ENCODE results near the gene TMEM82. TPM values are rescaled to one million over a fixed set of nuclear protein-coding genes. Genes with fewer than 3 reads are reported as not detected.

The TMEM82 gene
- polyA plus RNA-seq, 1 of the 3 experiments (the other 2 are of a cell fraction) = not detected

DNA sequence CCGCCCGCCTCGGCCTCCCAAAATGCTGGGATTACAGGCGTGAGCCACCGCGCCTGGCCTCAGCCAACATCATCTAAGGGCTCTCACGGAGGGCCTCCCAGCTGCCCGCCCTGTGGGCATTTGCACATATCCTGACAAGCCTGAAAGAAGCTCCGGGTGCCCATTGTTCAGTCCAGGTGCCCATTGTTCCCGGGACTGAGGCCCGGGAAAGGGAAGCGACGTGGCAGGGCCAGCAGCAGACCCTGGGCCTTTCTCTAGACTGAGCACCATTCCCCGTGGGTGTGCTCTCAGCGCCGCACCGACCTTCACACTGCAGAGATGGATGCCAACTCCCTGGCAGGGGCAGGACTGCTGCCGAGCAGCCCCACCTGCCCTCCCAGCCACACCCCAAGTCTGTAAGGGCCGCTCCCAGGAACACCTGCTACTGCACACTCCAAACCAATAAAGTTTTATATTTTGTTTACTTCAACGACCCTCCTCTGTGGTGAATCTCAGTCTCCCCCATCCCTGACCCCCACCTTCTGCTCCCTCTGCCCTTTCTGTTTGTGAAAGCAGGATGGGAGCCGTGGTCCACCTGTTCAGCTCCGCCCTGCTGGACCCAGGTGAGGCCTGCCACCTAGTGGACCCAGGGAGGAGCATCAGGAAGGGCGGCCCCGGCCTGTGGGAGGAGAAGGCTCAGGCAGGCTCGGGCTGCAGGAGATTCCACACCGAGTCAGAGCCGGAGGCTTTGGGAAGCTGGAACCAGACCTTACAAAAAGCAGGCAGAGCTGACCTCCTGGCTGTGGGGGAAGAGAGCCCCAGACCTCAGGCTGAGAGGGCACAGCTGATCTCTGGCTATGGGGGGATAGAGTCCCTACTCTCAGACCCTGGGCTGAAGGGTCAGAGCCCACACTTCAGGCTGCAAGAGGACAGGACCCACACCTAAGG is 1.1 kb upstream of the TMEM82 start:
- Histone ChIP-seq H3K79me2 (ENCODE audit: insufficient read depth) (no peaks in the 10 kb centered on the region), H3K36me3 (replicated peaks in 1 of 2; ENCODE audit: control insufficient read depth in 1 of 2, insufficient read depth in 2 of 2, low read length in 1 of 2) (no peaks in the 10 kb centered on the region), H3K4me3 (ENCODE audit: low read depth in 2 of 2, low read length in 1 of 2) (peak overlapping the region in 1 of 2 experiments; percentile 46; a peak in 1 of 4 replicates), H3K9me2 (no peaks in the 10 kb centered on the region), H4K20me1 (ENCODE audit: insufficient read depth) (no peaks in the 10 kb centered on the region), H3K4me1 (ENCODE audit: control insufficient read depth in 1 of 2, insufficient read depth in 2 of 2, low read depth in 1 of 2, low read length in 1 of 2) (peaks cover 0 to 33% of the 10 kb centered on the region in 2 experiments; a peak in 1 of 4 replicates), H3K27me3 (ENCODE audit: insufficient read depth) (no peaks in the 10 kb centered on the region), H2AFZ (ENCODE audit: low read depth) (no peak overlapping the region), H3K27ac (ENCODE audit: low read depth in 2 of 2, low read length in 1 of 2) (no peak overlapping the region), H3K9ac (no peak overlapping the region), H3K4me2 (no peak overlapping the region), H3K9me3 (no peaks in the 10 kb centered on the region), H3F3A (replicated peaks; ENCODE audit: insufficient read depth) (no peaks in the 10 kb centered on the region)
- ChIA-PET CTCF (interaction anchor here (0.6 to 2.3 kb wide), 36 partner anchors 9 to 418 kb away, joined by 3 to 14 read pairs (median 3); partner anchors contain the start of genes AGMAT, DDI2, DNAJC16 and FBLIM1), POLR2A (no interaction called here)
- 70% methylated on average over 25 of the region's 27 CpGs for WGBS (ENCODE audit: low lambda C conversion rate)
- TF ChIP-seq, protein P1, sequence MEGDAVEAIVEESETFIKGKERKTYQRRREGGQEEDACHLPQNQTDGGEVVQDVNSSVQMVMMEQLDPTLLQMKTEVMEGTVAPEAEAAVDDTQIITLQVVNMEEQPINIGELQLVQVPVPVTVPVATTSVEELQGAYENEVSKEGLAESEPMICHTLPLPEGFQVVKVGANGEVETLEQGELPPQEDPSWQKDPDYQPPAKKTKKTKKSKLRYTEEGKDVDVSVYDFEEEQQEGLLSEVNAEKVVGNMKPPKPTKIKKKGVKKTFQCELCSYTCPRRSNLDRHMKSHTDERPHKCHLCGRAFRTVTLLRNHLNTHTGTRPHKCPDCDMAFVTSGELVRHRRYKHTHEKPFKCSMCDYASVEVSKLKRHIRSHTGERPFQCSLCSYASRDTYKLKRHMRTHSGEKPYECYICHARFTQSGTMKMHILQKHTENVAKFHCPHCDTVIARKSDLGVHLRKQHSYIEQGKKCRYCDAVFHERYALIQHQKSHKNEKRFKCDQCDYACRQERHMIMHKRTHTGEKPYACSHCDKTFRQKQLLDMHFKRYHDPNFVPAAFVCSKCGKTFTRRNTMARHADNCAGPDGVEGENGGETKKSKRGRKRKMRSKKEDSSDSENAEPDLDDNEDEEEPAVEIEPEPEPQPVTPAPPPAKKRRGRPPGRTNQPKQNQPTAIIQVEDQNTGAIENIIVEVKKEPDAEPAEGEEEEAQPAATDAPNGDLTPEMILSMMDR (IDR thresholded peaks at IDR 0.05) = peak; percentile 68
- TF ChIP-seq YY1 (IDR thresholded peaks at IDR 0.05; ENCODE audit: low read depth) (no peak), RAD21 (IDR thresholded peaks at IDR 0.05; ENCODE audit: low read length) (peak; percentile 85), NFIC (IDR thresholded peaks at IDR 0.05; ENCODE audit: borderline replicate concordance) (no peak), FOSL2 (IDR thresholded peaks at IDR 0.05; ENCODE audit: borderline replicate concordance, low read depth) (no peak), MXI1 (IDR thresholded peaks at IDR 0.05; ENCODE audit: low read depth, low read length) (no peak), USF1 (IDR thresholded peaks at IDR 0.05; ENCODE audit: borderline replicate concordance, low read depth) (no peak), RCOR1 (IDR thresholded peaks at IDR 0.05; ENCODE audit: low read length) (peak; percentile 40; the same call in 1 of the 2 replicates), SMC3 (IDR thresholded peaks at IDR 0.05; ENCODE audit: low read depth, low read length) (peak; percentile 63), FOXJ3 (CRISPR knock-in tag; IDR thresholded peaks at IDR 0.05) (no peak)
- TF ChIP-seq, protein P2, sequence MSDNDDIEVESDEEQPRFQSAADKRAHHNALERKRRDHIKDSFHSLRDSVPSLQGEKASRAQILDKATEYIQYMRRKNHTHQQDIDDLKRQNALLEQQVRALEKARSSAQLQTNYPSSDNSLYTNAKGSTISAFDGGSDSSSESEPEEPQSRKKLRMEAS (IDR thresholded peaks at IDR 0.05; ENCODE audit: low read depth) = no peak
- DNase-seq = peak; percentile 88

- no peaks in the 10 kb centered on the region for H3K27me3 ChIP-seq (ENCODE audit: insufficient read depth)
- no peaks in the 10 kb centered on the region for H3K36me3 ChIP-seq (replicated peaks in 1 of 2; ENCODE audit: control insufficient read depth in 1 of 2, insufficient read depth in 2 of 2, low read length in 1 of 2)
- H3K9me2 ChIP-seq = no peaks in the 10 kb centered on the region
- no peaks in the 10 kb centered on the region for H3K79me2 ChIP-seq (ENCODE audit: insufficient read depth)
- H3K9me3 ChIP-seq = no peaks in the 10 kb centered on the region
- H3F3A ChIP-seq (replicated peaks; ENCODE audit: insufficient read depth) = no peaks in the 10 kb centered on the region
- H3K4me2 ChIP-seq = no peak overlapping the region
- H3K9ac ChIP-seq = no peak overlapping the region
- CTCF ChIA-PET = interaction anchor here (1.0 kb wide), 1 partner anchor 48 kb away, joined by 3 read pairs; no protein-coding TSS in a partner anchor
- H3K27ac ChIP-seq (ENCODE audit: low read depth in 2 of 2, low read length in 1 of 2) = no peak overlapping the region; a peak in 1 of 4 replicates
- DNase-seq = no peak
- H2AFZ ChIP-seq (ENCODE audit: low read depth) = no peak overlapping the region
- peaks cover 1 to 20% of the 10 kb centered on the region in 2 experiments; a peak in 3 of 4 replicates for H3K4me1 ChIP-seq (ENCODE audit: control insufficient read depth in 1 of 2, insufficient read depth in 2 of 2, low read depth in 1 of 2, low read length in 1 of 2)
- H3K4me3 ChIP-seq (ENCODE audit: low read depth in 2 of 2, low read length in 1 of 2) = no peak overlapping the region
- TF ChIP-seq YY1 (IDR thresholded peaks at IDR 0.05; ENCODE audit: low read depth) (no peak), NRF1 (IDR thresholded peaks at IDR 0.05; ENCODE audit: low read depth, low read length) (no peak), NFIC (IDR thresholded peaks at IDR 0.05; ENCODE audit: borderline replicate concordance) (no peak), CHD2 (IDR thresholded peaks at IDR 0.05; ENCODE audit: low read length, partially characterized antibody) (no peak), MXI1 (IDR thresholded peaks at IDR 0.05; ENCODE audit: low read depth, low read length) (no peak)
- TF ChIP-seq, protein P3, sequence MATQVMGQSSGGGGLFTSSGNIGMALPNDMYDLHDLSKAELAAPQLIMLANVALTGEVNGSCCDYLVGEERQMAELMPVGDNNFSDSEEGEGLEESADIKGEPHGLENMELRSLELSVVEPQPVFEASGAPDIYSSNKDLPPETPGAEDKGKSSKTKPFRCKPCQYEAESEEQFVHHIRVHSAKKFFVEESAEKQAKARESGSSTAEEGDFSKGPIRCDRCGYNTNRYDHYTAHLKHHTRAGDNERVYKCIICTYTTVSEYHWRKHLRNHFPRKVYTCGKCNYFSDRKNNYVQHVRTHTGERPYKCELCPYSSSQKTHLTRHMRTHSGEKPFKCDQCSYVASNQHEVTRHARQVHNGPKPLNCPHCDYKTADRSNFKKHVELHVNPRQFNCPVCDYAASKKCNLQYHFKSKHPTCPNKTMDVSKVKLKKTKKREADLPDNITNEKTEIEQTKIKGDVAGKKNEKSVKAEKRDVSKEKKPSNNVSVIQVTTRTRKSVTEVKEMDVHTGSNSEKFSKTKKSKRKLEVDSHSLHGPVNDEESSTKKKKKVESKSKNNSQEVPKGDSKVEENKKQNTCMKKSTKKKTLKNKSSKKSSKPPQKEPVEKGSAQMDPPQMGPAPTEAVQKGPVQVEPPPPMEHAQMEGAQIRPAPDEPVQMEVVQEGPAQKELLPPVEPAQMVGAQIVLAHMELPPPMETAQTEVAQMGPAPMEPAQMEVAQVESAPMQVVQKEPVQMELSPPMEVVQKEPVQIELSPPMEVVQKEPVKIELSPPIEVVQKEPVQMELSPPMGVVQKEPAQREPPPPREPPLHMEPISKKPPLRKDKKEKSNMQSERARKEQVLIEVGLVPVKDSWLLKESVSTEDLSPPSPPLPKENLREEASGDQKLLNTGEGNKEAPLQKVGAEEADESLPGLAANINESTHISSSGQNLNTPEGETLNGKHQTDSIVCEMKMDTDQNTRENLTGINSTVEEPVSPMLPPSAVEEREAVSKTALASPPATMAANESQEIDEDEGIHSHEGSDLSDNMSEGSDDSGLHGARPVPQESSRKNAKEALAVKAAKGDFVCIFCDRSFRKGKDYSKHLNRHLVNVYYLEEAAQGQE (IDR thresholded peaks at IDR 0.05; ENCODE audit: low read depth, low read length) = no peak
- TF ChIP-seq, protein P2 (IDR thresholded peaks at IDR 0.05; ENCODE audit: low read depth) = no peak
- WGBS (ENCODE audit: low lambda C conversion rate) = no CpG with 5 or more reads among the region's 30 CpGs
- POLR2A ChIA-PET = no interaction called here
- no peaks in the 10 kb centered on the region for H4K20me1 ChIP-seq (ENCODE audit: insufficient read depth)
Measured at GRCh38 chr1:15744122-15744679, 1.9 kb downstream of the TMEM82 start.

Measured in SK-N-SH (cell line).